Neuronal stem cell (in vitro differentiated cells): ENCODE data around the gene NMUR2.

Experiments
- DNase-seq: peaks from one replicate; pipeline ENCODE4 v3.0.0-alpha.2; 2013; ENCODE audit warnings: low spot score
- H2AFZ ChIP-seq: one replicate; pipeline ENCODE4 v1.6.1; 2013; ENCODE audit warnings: mild to moderate bottlenecking, low read length, inconsistent platforms
- H2AK5ac ChIP-seq: 2 replicates; pipeline ENCODE4 v1.6.1; 2013; ENCODE audit warnings: low read depth, mild to moderate bottlenecking, inconsistent platforms, low read length, moderate library complexity, mixed read lengths
- H2BK120ac ChIP-seq: 2 replicates; pipeline ENCODE4 v1.6.1; 2013; ENCODE audit warnings: low read depth, mild to moderate bottlenecking, inconsistent platforms, low read length, moderate library complexity, mixed read lengths
- H2BK12ac ChIP-seq: one replicate; pipeline ENCODE4 v1.6.1; 2013; ENCODE audit warnings: low read length, inconsistent platforms
- H2BK15ac ChIP-seq: 2 replicates; pipeline ENCODE4 v1.6.1; 2013; ENCODE audit warnings: mild to moderate bottlenecking, low read length, inconsistent platforms, mixed read lengths
- H2BK5ac ChIP-seq: one replicate; pipeline ENCODE4 v1.6.1; 2013; ENCODE audit warnings: inconsistent platforms, mild to moderate bottlenecking, low read length, moderate library complexity
- H3K14ac ChIP-seq: one replicate; pipeline ENCODE4 v1.6.1; 2013; ENCODE audit warnings: low read length, inconsistent platforms
- H3K18ac ChIP-seq: 2 replicates; pipeline ENCODE4 v1.6.1; 2013; ENCODE audit warnings: low read length, inconsistent platforms
- H3K23ac ChIP-seq: 2 replicates; pipeline ENCODE4 v1.6.1; 2013; ENCODE audit warnings: low read depth, mild to moderate bottlenecking, mixed read lengths, low read length, inconsistent platforms; ENCODE audit not compliant: poor library complexity
- H3K27ac ChIP-seq: replicated peaks from 3 replicates; pipeline ENCODE4 v1.5.1; 2013; ENCODE audit warnings: low read length, inconsistent platforms
- H3K27me3 ChIP-seq, 3 experiments: 2 replicates each; pipeline ENCODE4 v1.6.1; 2013; ENCODE audit warnings: low read length in 3 of 3, mild to moderate bottlenecking in 2 of 3, inconsistent platforms in 1 of 3, low read depth in 1 of 3, mixed read lengths in 1 of 3, moderate library complexity in 1 of 3; ENCODE audit not compliant: control insufficient read depth in 3 of 3, insufficient read depth in 3 of 3
- H3K36me3 ChIP-seq, 2 donors: replicated peaks in 1 of 2; 2 replicates each; pipeline ENCODE4 v1.6.1; 2013; ENCODE audit warnings: low read length in 2 of 2; ENCODE audit not compliant: control insufficient read depth in 2 of 2, insufficient read depth in 2 of 2
- H3K4ac ChIP-seq: 2 replicates; pipeline ENCODE4 v1.6.1; 2013; ENCODE audit warnings: inconsistent platforms, mild to moderate bottlenecking, low read length, moderate library complexity
- H3K4me1 ChIP-seq, 2 donors: 1 replicate in 1 of 2; 2 replicates in 1 of 2; pipeline ENCODE4 v1.6.1; 2013; ENCODE audit warnings: low read length in 2 of 2, low read depth in 1 of 2; ENCODE audit not compliant: control insufficient read depth in 2 of 2, insufficient read depth in 1 of 2
- H3K4me2 ChIP-seq: one replicate; pipeline ENCODE4 v1.6.1; 2013; ENCODE audit warnings: mild to moderate bottlenecking, low read length, inconsistent platforms; ENCODE audit not compliant: insufficient read depth, poor library complexity, severe bottlenecking
- H3K4me3 ChIP-seq, 2 donors: 2 replicates each; pipeline ENCODE4 v1.5.1; 2013; ENCODE audit warnings: low read length in 2 of 2, mild to moderate bottlenecking in 2 of 2, inconsistent platforms in 1 of 2, moderate library complexity in 1 of 2
- H3K79me1 ChIP-seq: one replicate; pipeline ENCODE4 v1.6.1; 2013; ENCODE audit warnings: low read depth, mild to moderate bottlenecking, inconsistent platforms, low read length, moderate library complexity
- H3K9ac ChIP-seq: one replicate; pipeline ENCODE4 v1.6.1; 2013; ENCODE audit warnings: mild to moderate bottlenecking, low read depth, low read length, inconsistent platforms; ENCODE audit not compliant: poor library complexity
- H3K9me3 ChIP-seq, 2 donors: replicated peaks in 1 of 2; 2 replicates each; pipeline versions ENCODE3 to v1.6.1; 2013; ENCODE audit warnings: low read length in 2 of 2, mild to moderate bottlenecking in 2 of 2, inconsistent platforms in 1 of 2, low read depth in 1 of 2, mixed read lengths in 1 of 2, moderate library complexity in 1 of 2; ENCODE audit not compliant: control insufficient read depth in 2 of 2, insufficient read depth in 1 of 2
- H4K8ac ChIP-seq: one replicate; pipeline ENCODE4 v1.6.1; 2013; ENCODE audit warnings: low read depth, mild to moderate bottlenecking, inconsistent platforms, low read length, moderate library complexity
- H4K91ac ChIP-seq: one replicate; pipeline ENCODE4 v1.6.1; 2013; ENCODE audit warnings: low read length, low read depth, mild to moderate bottlenecking, inconsistent platforms; ENCODE audit not compliant: poor library complexity
- WGBS, 2 donors: extraction: QIAGEN DNeasy Blood & Tissue Kit; methylation state at CpG; one replicate each; pipeline ENCODE4 v1.1.7; 2013; ENCODE audit warnings: missing lambda C conversion rate in 2 of 2, mixed read lengths in 1 of 2; ENCODE audit not compliant: insufficient read length in 2 of 2, insufficient replicate concordance in 1 of 2; ENCODE audit errors: extremely low coverage in 2 of 2; 5-methylcytosine and 5-hydroxymethylcytosine counted together

The NMUR2 gene

GRCh38 chr5:152376886-152377285 lies 28.2 kb downstream of the NMUR2 start:
- no peak overlapping the region for H2BK5ac ChIP-seq
- no peak overlapping the region for H3K23ac ChIP-seq
- H3K4me3 ChIP-seq, result no peak overlapping the region
- H3K4me1 ChIP-seq, result no peaks in the 10 kb centered on the region
- no peak overlapping the region for H3K4ac ChIP-seq
- H4K91ac ChIP-seq, result no peak overlapping the region
- no peak overlapping the region for H3K27ac ChIP-seq
- H3K4me2 ChIP-seq, result no peak overlapping the region
- no peak overlapping the region for H2BK15ac ChIP-seq
- no peak overlapping the region for H3K18ac ChIP-seq
- no peaks in the 10 kb centered on the region for H3K79me1 ChIP-seq
- no peaks in the 10 kb centered on the region for H3K36me3 ChIP-seq
- H3K9ac ChIP-seq, result no peak overlapping the region
- H2BK12ac ChIP-seq, result no peak overlapping the region
- H2BK120ac ChIP-seq, result no peak overlapping the region
- no peak overlapping the region for H3K14ac ChIP-seq
- no peaks in the 10 kb centered on the region for H3K9me3 ChIP-seq
- no CpG with 5 or more reads among the region's 4 CpGs for WGBS, 2 donors
- no peak overlapping the region for H2AFZ ChIP-seq
- no peak for DNase-seq
- H3K27me3 ChIP-seq, result no peaks in the 10 kb centered on the region
- H2AK5ac ChIP-seq, result no peak overlapping the region
- H4K8ac ChIP-seq, result no peak overlapping the region

DNA sequence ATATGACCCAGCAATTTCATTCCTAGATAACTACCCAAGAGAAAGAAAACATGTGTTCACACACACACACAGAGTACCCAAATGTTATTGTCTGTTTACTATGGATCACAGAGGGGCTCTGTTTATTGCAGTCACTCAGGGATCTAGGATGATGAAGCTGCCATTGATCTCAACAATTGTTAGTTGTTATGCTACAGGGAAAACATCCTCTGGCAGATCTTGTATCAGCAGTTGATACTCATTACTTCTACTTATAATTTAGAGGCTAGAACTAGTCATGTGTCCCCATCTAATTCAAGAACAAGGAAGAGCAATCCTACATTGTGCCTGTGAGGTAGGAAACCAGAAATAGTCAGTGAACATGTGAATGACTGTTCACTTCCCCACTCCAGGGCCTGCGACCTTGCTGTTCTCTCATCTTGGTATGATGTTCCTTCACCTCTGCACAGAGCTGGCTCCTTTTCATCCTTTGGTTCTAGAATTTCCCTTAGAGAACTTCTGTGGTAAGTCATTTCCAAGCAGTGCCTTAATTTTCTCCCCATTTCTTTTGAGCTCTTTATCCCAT lies 30.3 kb downstream of the NMUR2 start:
- Histone ChIP-seq H2AK5ac (no peak overlapping the region), H3K4me2 (no peak overlapping the region), H3K4me3 (no peak overlapping the region), H2BK12ac (no peak overlapping the region), H3K27ac (no peak overlapping the region), H2BK15ac (no peak overlapping the region), H3K36me3 (no peaks in the 10 kb centered on the region), H3K18ac (no peak overlapping the region), H3K4ac (no peak overlapping the region), H2BK120ac (no peak overlapping the region), H3K4me1 (no peaks in the 10 kb centered on the region), H3K23ac (no peak overlapping the region), H4K8ac (no peak overlapping the region), H3K14ac (no peak overlapping the region), H3K9ac (no peak overlapping the region), H2AFZ (no peak overlapping the region), H3K9me3 (no peaks in the 10 kb centered on the region), H4K91ac (no peak overlapping the region), H3K27me3 (no peaks in the 10 kb centered on the region), H2BK5ac (no peak overlapping the region), H3K79me1 (no peaks in the 10 kb centered on the region)
- DNase-seq, result no peak
- no CpG with 5 or more reads among the region's 1 CpG for WGBS, 2 donors

DNA sequence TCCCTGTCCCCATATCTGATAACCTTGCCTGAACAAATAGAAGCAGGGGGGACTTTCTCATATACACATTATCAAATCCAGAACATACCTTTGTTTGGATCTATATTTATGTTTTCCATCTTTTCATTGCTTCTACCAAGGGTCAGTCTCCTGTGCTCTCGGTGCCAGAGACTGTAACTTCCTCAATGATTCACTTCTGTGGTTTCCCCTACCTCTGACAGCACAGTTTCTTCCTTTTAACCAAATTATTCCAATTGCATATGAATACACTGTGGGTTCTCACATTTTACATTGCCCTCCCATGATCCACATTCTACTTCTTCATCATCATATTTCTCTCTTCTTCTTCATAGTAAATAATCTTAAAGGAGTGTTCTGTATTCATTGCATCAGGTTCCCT lies 32.2 kb downstream of the NMUR2 start:
- Histone ChIP-seq H3K79me1 (no peaks in the 10 kb centered on the region), H3K4me2 (no peak overlapping the region), H2BK15ac (no peak overlapping the region), H3K18ac (no peak overlapping the region), H3K14ac (no peak overlapping the region), H3K4me3 (no peak overlapping the region), H2BK12ac (no peak overlapping the region), H3K23ac (no peak overlapping the region), H3K27ac (no peak overlapping the region), H4K8ac (no peak overlapping the region), H3K27me3 (no peaks in the 10 kb centered on the region), H3K36me3 (no peaks in the 10 kb centered on the region), H2BK120ac (no peak overlapping the region), H3K9ac (no peak overlapping the region), H3K4me1 (no peaks in the 10 kb centered on the region), H3K9me3 (no peaks in the 10 kb centered on the region), H2AFZ (no peak overlapping the region), H2BK5ac (no peak overlapping the region), H2AK5ac (no peak overlapping the region), H3K4ac (no peak overlapping the region), H4K91ac (no peak overlapping the region)
- no peak for DNase-seq
- no CpG with 5 or more reads among the region's 1 CpG for WGBS, 2 donors

DNA sequence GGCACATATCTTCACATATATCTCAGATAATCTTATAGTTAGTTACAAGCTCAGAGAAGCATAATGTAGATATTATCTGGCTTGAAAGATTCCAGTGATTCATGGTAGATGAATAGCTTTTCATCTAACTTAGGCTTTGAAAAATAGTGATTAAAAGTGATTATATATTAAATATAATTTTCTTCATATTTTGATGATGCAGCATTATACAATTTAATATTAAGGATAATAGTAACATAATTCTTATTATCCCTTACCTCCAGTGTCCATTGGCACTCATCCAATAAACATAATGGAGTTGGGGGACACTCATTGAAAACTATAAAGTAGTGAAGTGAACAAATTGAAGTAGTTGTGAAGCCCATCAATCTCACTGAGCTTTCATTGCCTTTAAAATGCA lies 35.8 kb downstream of the NMUR2 start:
- Histone ChIP-seq H3K9me3 (no peaks in the 10 kb centered on the region), H3K36me3 (no peaks in the 10 kb centered on the region), H4K8ac (no peak overlapping the region), H3K79me1 (no peaks in the 10 kb centered on the region), H3K4me2 (no peak overlapping the region), H2AK5ac (no peak overlapping the region), H3K14ac (no peak overlapping the region), H3K4ac (no peak overlapping the region), H2BK15ac (no peak overlapping the region), H3K4me1 (no peaks in the 10 kb centered on the region), H2BK5ac (no peak overlapping the region), H3K27ac (no peak overlapping the region), H3K4me3 (no peak overlapping the region), H2BK120ac (no peak overlapping the region), H2BK12ac (no peak overlapping the region), H3K18ac (no peak overlapping the region), H3K9ac (no peak overlapping the region), H2AFZ (no peak overlapping the region), H3K27me3 (no peaks in the 10 kb centered on the region), H3K23ac (no peak overlapping the region), H4K91ac (no peak overlapping the region)
- DNase-seq, result no peak
